Gastroesophageal sphincter (tissue), 3 donors: ENCODE data around the gene NBPF1.
"Not testable (repeated sequence)": the region's sequence is repeated elsewhere in the genome, so short reads cannot be mapped to it uniquely, and the experiment has no call there.

Experiments
- POLR2A ChIP-seq, 2 donors: fragments of 450-650 bp; IDR thresholded peaks; one replicate each; pipeline ENCODE4 v1.6.1; 2017; ENCODE audit warnings: antibody characterized with exemption in 2 of 2, mild to moderate bottlenecking in 2 of 2, moderate library complexity in 1 of 2
- TF ChIP-seq, protein P1 (sequence below), 4 experiments: fragments of 200-600 bp in 2 of 4; fragments of 450-650 bp in 2 of 4; sonication (generic) in 1 of 4; IDR thresholded peaks; one replicate each; pipeline ENCODE4 v1.5.1; 2017 to 2019; ENCODE audit warnings: antibody characterized with exemption in 4 of 4, mild to moderate bottlenecking in 2 of 4, moderate library complexity in 2 of 4

DNA sequence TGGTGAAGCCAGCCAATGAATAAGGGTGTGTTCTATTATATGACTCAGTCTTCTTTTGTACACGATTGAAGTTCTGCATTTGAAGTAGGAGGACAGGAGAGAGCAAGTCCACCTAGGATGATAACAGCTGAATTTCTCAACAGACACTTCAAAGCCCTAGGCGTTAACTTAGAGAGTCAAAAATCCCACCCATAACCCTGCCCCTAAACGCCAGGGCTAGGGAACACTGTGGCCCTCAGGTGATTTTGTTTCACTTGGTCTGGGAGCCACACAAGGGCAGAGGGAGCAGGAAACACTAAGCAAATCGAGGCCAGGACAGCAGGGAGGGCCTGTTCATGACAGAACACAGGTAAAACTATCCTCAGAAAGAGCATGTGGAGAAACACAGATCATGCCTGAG lies 52.3 kb downstream of the NBPF1 start:
- TF ChIP-seq, protein P1, sequence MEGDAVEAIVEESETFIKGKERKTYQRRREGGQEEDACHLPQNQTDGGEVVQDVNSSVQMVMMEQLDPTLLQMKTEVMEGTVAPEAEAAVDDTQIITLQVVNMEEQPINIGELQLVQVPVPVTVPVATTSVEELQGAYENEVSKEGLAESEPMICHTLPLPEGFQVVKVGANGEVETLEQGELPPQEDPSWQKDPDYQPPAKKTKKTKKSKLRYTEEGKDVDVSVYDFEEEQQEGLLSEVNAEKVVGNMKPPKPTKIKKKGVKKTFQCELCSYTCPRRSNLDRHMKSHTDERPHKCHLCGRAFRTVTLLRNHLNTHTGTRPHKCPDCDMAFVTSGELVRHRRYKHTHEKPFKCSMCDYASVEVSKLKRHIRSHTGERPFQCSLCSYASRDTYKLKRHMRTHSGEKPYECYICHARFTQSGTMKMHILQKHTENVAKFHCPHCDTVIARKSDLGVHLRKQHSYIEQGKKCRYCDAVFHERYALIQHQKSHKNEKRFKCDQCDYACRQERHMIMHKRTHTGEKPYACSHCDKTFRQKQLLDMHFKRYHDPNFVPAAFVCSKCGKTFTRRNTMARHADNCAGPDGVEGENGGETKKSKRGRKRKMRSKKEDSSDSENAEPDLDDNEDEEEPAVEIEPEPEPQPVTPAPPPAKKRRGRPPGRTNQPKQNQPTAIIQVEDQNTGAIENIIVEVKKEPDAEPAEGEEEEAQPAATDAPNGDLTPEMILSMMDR (IDR thresholded peaks at IDR 0.05): not testable (repeated sequence)
- TF ChIP-seq POLR2A (IDR thresholded peaks at IDR 0.05): not testable (repeated sequence)
